Gastroesophageal sphincter (tissue), 3 donors: ENCODE measurements around the gene TCEAL1.

ENCODE experiments used
- CTCF ChIP-seq, 4 experiments: fragments of 200-600 bp in 2 of 4; fragments of 450-650 bp in 2 of 4; sonication (generic) in 1 of 4; IDR thresholded peaks; one replicate each; pipeline ENCODE4 v1.5.1; 2017 to 2019; ENCODE audit warnings: antibody characterized with exemption in 4 of 4, mild to moderate bottlenecking in 2 of 4, moderate library complexity in 2 of 4
- EP300 ChIP-seq: sonication (generic); formaldehyde crosslinking; IDR thresholded peaks from one replicate; pipeline ENCODE4 v1.6.1; 2017; ENCODE audit warnings: antibody characterized with exemption, mild to moderate bottlenecking
- POLR2A ChIP-seq, 2 donors: fragments of 450-650 bp; IDR thresholded peaks; one replicate each; pipeline ENCODE4 v1.6.1; 2017; ENCODE audit warnings: antibody characterized with exemption in 2 of 2, mild to moderate bottlenecking in 2 of 2, moderate library complexity in 1 of 2
- POLR2AphosphoS5 ChIP-seq: sonication (generic); formaldehyde crosslinking; IDR thresholded peaks from one replicate; pipeline ENCODE4 v1.6.1; 2017; ENCODE audit warnings: antibody characterized with exemption

GRCh38 chrX:103656617-103657016, 27.8 kb downstream of the TCEAL1 start:
- TF ChIP-seq CTCF (IDR thresholded peaks at IDR 0.05): no peak
- no peak for TF ChIP-seq POLR2A (IDR thresholded peaks at IDR 0.05)
- TF ChIP-seq POLR2AphosphoS5: no peak
- TF ChIP-seq EP300: no peak
